Smooth muscle cell (in vitro differentiated cells): ENCODE measurements around the gene MAPK1. TPM values are rescaled to one million over a fixed set of nuclear protein-coding genes. Genes with fewer than 3 reads are reported as not detected.

ENCODE experiments used
- DNase-seq: peaks from one replicate; lab custom pipeline; 2025; ENCODE audit not compliant: unreplicated experiment; lab: John Stamatoyannopoulos, UW
- H2AFZ ChIP-seq: fragments of 200-600 bp; sonication (generic); 2 replicates; pipeline ENCODE4 v1.6.0; 2016; ENCODE audit warnings: antibody characterized with exemption, low read depth, mild to moderate bottlenecking
- H3F3A ChIP-seq: fragments of 200-600 bp; sonication (generic); 2 replicates; pipeline ENCODE4 v1.6.0; 2017; ENCODE audit warnings: antibody characterized with exemption, low read depth
- H3K27ac ChIP-seq: fragments of 200-600 bp; sonication (generic); 2 replicates; pipeline ENCODE4 v1.5.1; 2016; ENCODE audit warnings: low read depth, mild to moderate bottlenecking
- H3K27me3 ChIP-seq: fragments of 200-600 bp; sonication (generic); 2 replicates; pipeline ENCODE4 v1.6.1; 2016; ENCODE audit warnings: low read depth, mild to moderate bottlenecking
- H3K36me3 ChIP-seq: fragments of 200-600 bp; sonication (generic); 2 replicates; pipeline ENCODE4 v1.5.1; 2016; ENCODE audit warnings: low read depth
- H3K4me1 ChIP-seq: fragments of 200-600 bp; sonication (generic); 2 replicates; pipeline ENCODE4 v1.5.1; 2016; ENCODE audit warnings: low read depth
- H3K4me2 ChIP-seq: fragments of 200-600 bp; sonication (generic); 2 replicates; pipeline ENCODE4 v1.6.0; 2016; ENCODE audit warnings: mild to moderate bottlenecking
- H3K4me3 ChIP-seq: fragments of 200-600 bp; sonication (generic); 2 replicates; pipeline ENCODE4 v1.5.1; 2016; ENCODE audit warnings: mild to moderate bottlenecking
- H3K79me2 ChIP-seq: fragments of 200-600 bp; sonication (generic); 2 replicates; pipeline ENCODE4 v1.6.0; 2016; ENCODE audit warnings: low read depth, mild to moderate bottlenecking
- H3K9ac ChIP-seq: fragments of 200-600 bp; sonication (generic); 2 replicates; pipeline ENCODE4 v1.6.0; 2016; ENCODE audit warnings: low read depth
- H3K9me3 ChIP-seq: fragments of 200-600 bp; sonication (generic); replicated peaks from 2 replicates; pipeline ENCODE4 v1.5.1; 2016; ENCODE audit warnings: low read depth
- H4K20me1 ChIP-seq: fragments of 200-600 bp; sonication (generic); 2 replicates; pipeline ENCODE4 v1.6.0; 2016; ENCODE audit warnings: low read depth
- CTCF ChIP-seq: fragments of 200-600 bp; sonication (generic); IDR thresholded peaks from 2 replicates; pipeline ENCODE4 v1.5.1; 2017; ENCODE audit warnings: borderline replicate concordance, mild to moderate bottlenecking, antibody characterized with exemption; ENCODE audit not compliant: insufficient read depth, poor library complexity, severe bottlenecking
- WGBS: methylation state at CpG from one replicate; pipeline ENCODE4 v1.1.7; 2016; ENCODE audit warnings: low lambda C conversion rate; 5-methylcytosine and 5-hydroxymethylcytosine counted together
- polyA plus RNA-seq: library from polyadenylated mRNA; unstranded; fragments of >200 nt; fragmentation: Nextera tagmentation; extraction: Ambion mirVana; gene quantifications from 2 replicates; pipeline ENCODE4 v1.2.1, GENCODE V29; 2016
- total RNA-seq: library from RNA; depleted of rRNA; stranded (reverse); fragments of >200 nt; gene quantifications from 2 replicates; pipeline ENCODE4 v1.2.3, GENCODE V29; 2014

MAPK1 gene
- total and polyA plus RNA-seq, 2 experiments from 2014 or later: 57.1 to 62.3 TPM

- WGBS: 42% methylated on average over 3 of the region's 3 CpGs
- Histone ChIP-seq H3K9me3 (no peaks in the 10 kb centered on the region), H3K36me3 (no peaks in the 10 kb centered on the region), H2AFZ (no peak overlapping the region), H4K20me1 (no peaks in the 10 kb centered on the region), H3K4me2 (peak overlapping the region; percentile 7), H3F3A (no peaks in the 10 kb centered on the region), H3K4me3 (no peak overlapping the region), H3K4me1 (no peaks in the 10 kb centered on the region), H3K27ac (no peak overlapping the region), H3K9ac (no peak overlapping the region), H3K27me3 (no peaks in the 10 kb centered on the region), H3K79me2 (no peaks in the 10 kb centered on the region)
- no peak for DNase-seq
- no peak for TF ChIP-seq CTCF
Observed at GRCh38 chr22:21714786-21715185, 152.7 kb downstream of the MAPK1 start.

- Histone ChIP-seq H3K27me3 (no peaks in the 10 kb centered on the region), H3K79me2 (no peaks in the 10 kb centered on the region), H3K27ac (no peak overlapping the region), H3K4me3 (no peak overlapping the region), H2AFZ (no peak overlapping the region), H3K9me3 (no peaks in the 10 kb centered on the region), H4K20me1 (no peaks in the 10 kb centered on the region), H3F3A (no peaks in the 10 kb centered on the region), H3K9ac (no peak overlapping the region), H3K4me2 (peak overlapping the region; percentile 7), H3K36me3 (no peaks in the 10 kb centered on the region), H3K4me1 (no peaks in the 10 kb centered on the region)
- WGBS: 90% methylated on average over 32 of the region's 32 CpGs
- DNase-seq: no peak
- TF ChIP-seq CTCF: no peak
Observed at GRCh38 chr22:21714059-21714770, 153.2 kb downstream of the MAPK1 start.

DNA sequence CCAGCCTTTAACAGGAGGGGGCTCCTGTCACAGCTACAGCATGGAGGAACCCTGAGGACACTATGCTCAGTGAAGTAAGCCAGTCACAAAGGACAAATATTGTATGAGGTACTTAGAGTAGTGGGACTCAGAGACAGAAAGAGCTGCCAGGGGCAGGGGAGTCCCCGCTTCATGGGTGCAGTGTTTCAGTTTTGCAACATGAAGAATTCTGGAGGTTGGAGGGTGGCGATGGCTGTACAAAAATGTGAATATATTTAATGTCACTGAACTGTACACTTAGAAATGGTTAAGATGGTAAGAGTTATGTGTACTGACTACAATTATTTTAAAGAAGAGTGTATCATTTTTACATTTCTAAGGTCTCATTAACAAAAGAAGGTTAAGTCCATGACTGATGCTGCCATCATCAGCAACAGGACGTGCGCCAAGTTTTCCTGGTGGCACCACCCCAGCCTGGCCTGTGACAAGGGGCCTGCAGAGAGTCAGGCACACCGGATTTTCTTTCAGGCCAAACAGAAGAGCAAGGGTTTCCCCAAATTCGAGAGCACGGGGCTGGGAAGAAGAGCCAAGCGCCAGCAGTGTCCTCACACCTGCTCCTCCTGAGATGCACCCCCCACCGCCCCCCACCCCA is 153.9 kb downstream of the MAPK1 start:
- Histone ChIP-seq H2AFZ (no peak overlapping the region), H3K27me3 (no peaks in the 10 kb centered on the region), H3K4me3 (no peak overlapping the region), H3K79me2 (no peaks in the 10 kb centered on the region), H3K9me3 (no peaks in the 10 kb centered on the region), H3F3A (no peaks in the 10 kb centered on the region), H4K20me1 (no peaks in the 10 kb centered on the region), H3K36me3 (no peaks in the 10 kb centered on the region), H3K27ac (no peak overlapping the region), H3K9ac (no peak overlapping the region), H3K4me2 (no peak overlapping the region), H3K4me1 (no peaks in the 10 kb centered on the region)
- DNase-seq: no peak
- TF ChIP-seq CTCF: no peak
- 87% methylated on average over 9 of the region's 9 CpGs for WGBS
